Activated CD4-positive, alpha-beta memory T cell treated with anti-CD3 and anti-CD28 coated beads for 36 hours (primary cell): Measurements from ENCODE around the gene CAPS. TPM values are rescaled to one million over a fixed set of nuclear protein-coding genes. Genes with fewer than 3 reads are reported as not detected.
A peak's percentile ranks its signal among the peaks of the same experiment; 100 is the strongest.
"Not testable (repeated sequence)": the region's sequence is repeated elsewhere in the genome, so short reads cannot be mapped to it uniquely, and the experiment has no call there.

Source experiments
- CTCF ChIA-PET: fragments of 350-600 bp; sonication (Branson Sonifier 250); formaldehyde crosslinking; loops from one replicate; lab custom pipeline; 2021; ENCODE audit warnings: antibody characterized with exemption, inconsistent platforms; lab: Charles Lee
- POLR2A ChIA-PET: fragments of 350-600 bp; sonication (Branson Sonifier 250); formaldehyde crosslinking; loops from one replicate; lab custom pipeline; 2021; ENCODE audit warnings: antibody characterized with exemption; lab: Charles Lee
- DNase-seq: peaks from one replicate; pipeline ENCODE4 v3.0.0-alpha.2; 2020
- H3K27ac Mint-ChIP-seq: one replicate; pipeline ENCODE4 v1.8.0; 2021; ENCODE audit warnings: mixed read lengths
- H3K27me3 Mint-ChIP-seq: one replicate; pipeline ENCODE4 v1.8.0; 2021; ENCODE audit warnings: mixed read lengths
- H3K36me3 Mint-ChIP-seq: one replicate; pipeline ENCODE4 v1.8.0; 2021; ENCODE audit warnings: mixed read lengths
- H3K4me1 Mint-ChIP-seq: one replicate; pipeline ENCODE4 v1.8.0; 2021; ENCODE audit warnings: low read depth, mixed read lengths
- H3K4me3 Mint-ChIP-seq: one replicate; pipeline ENCODE4 v1.8.0; 2021; ENCODE audit warnings: mild to moderate bottlenecking, mixed read lengths
- H3K9me3 Mint-ChIP-seq: one replicate; pipeline ENCODE4 v1.8.0; 2021; ENCODE audit warnings: mixed read lengths
- intact Hi-C: fragments of 100-400 bp; cut with micrococcal nuclease; formaldehyde crosslinking; loops from one replicate; pipeline ENCODE4 v1.15.1; 2023
- total RNA-seq, 2 experiments: library from RNA; stranded (reverse); gene quantifications; one replicate each; pipeline ENCODE4 v1.2.3, GENCODE V29; 2021

The CAPS gene
- total RNA-seq, 2 experiments from 2014 or later = 3.7 to 3.9 TPM

GRCh38 chr19:5954293-5954692 lies 40.2 kb downstream of the CAPS start:
- peak overlapping the region; percentile 64 for H3K4me3 Mint-ChIP-seq
- H3K36me3 Mint-ChIP-seq = peaks cover 16% of the 10 kb centered on the region
- intact Hi-C loops = loop anchor here (5.0 to 10.0 kb wide), 2 partner anchors 127 to 269 kb away; partner anchors contain the start of genes HSD11B1L and MICOS13
- H3K4me1 Mint-ChIP-seq = peaks cover 91% of the 10 kb centered on the region
- peak overlapping the region; percentile 95 for H3K27ac Mint-ChIP-seq
- ChIA-PET CTCF (interaction anchor here (1.1 to 5.2 kb wide), 2 partner anchors 13 to 30 kb away, joined by 3 to 37 read pairs; no protein-coding TSS in a partner anchor), POLR2A (interaction anchor here (1.1 to 2.0 kb wide), 2 partner anchors 24 to 51 kb away, joined by 4 to 5 read pairs; partner anchors contain the start of genes NDUFA11 and RANBP3)
- no peaks in the 10 kb centered on the region for H3K27me3 Mint-ChIP-seq
- no peaks in the 10 kb centered on the region for H3K9me3 Mint-ChIP-seq
- DNase-seq = no peak

DNA sequence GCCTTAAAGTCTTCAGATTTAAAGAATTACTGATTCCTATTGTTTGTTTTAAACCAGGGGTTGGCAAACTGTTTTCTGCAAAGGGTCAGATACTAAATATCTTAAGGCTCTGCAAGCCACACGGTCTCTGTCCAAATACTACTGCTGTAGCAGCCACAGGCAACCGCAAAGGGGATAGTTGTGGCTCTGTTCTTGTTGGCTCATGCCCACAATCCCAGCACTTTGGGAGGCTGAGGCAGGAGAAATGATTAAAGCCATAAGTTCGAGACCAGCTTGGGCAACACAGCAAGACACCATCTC lies 41.5 kb downstream of the CAPS start:
- Mint-ChIP-seq H3K36me3 (peaks cover 16% of the 10 kb centered on the region), H3K27me3 (no peaks in the 10 kb centered on the region), H3K4me3 (no peak overlapping the region), H3K27ac (peak overlapping the region; percentile 36), H3K9me3 (no peaks in the 10 kb centered on the region), H3K4me1 (peaks cover 91% of the 10 kb centered on the region)
- POLR2A ChIA-PET = no interaction called here
- no peak for DNase-seq
- CTCF ChIA-PET = interaction anchor here (1.9 to 5.2 kb wide), 2 partner anchors 12 to 14 kb away, joined by 7 to 37 read pairs; no protein-coding TSS in a partner anchor
- intact Hi-C loops = loop anchor here (10.0 kb wide), 1 partner anchor 271 kb away; the partner anchor contains the start of genes HSD11B1L and MICOS13

- Mint-ChIP-seq H3K9me3 (no peaks in the 10 kb centered on the region), H3K4me1 (peaks cover 91% of the 10 kb centered on the region), H3K27me3 (no peaks in the 10 kb centered on the region), H3K4me3 (no peak overlapping the region), H3K27ac (peak overlapping the region; percentile 46), H3K36me3 (peaks cover 10% of the 10 kb centered on the region)
- DNase-seq = no peak
- ChIA-PET CTCF (interaction anchor here (1.9 to 5.2 kb wide), 2 partner anchors 11 to 14 kb away, joined by 7 to 37 read pairs; no protein-coding TSS in a partner anchor), POLR2A (no interaction called here)
- intact Hi-C loops = loop anchor here (10.0 kb wide), 1 partner anchor 272 kb away; the partner anchor contains the start of genes HSD11B1L and MICOS13
These were observed 42.3 kb downstream of the CAPS start for GRCh38 chr19:5956323-5956722.

DNA sequence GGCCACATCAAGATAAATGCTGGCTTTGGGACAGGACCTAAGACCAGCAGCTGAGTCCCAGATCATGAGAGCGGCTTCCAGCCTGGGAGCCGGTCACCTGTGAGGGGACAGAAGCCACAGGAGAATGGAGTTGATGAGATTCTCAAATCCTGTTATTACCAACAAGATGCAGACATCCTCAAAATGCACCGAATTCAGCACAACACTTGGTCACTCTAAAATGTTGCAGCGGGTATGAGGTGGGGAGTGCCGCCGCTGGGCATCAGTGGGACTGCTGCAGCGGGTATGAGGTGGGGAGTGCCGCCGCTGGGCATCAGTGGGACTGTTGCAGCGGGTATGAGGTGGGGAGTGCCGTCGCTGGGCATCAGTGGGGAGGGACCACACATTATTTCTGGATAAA lies 42.7 kb downstream of the CAPS start:
- H3K36me3 Mint-ChIP-seq = peaks cover 7% of the 10 kb centered on the region
- no peaks in the 10 kb centered on the region for H3K27me3 Mint-ChIP-seq
- intact Hi-C loops = loop anchor here (10.0 kb wide), 1 partner anchor 272 kb away; the partner anchor contains the start of genes HSD11B1L and MICOS13
- no peak for DNase-seq
- H3K9me3 Mint-ChIP-seq = no peaks in the 10 kb centered on the region
- POLR2A ChIA-PET = no interaction called here
- peak overlapping the region; percentile 46 for H3K27ac Mint-ChIP-seq
- peaks cover 91% of the 10 kb centered on the region for H3K4me1 Mint-ChIP-seq
- CTCF ChIA-PET = interaction anchor here (1.9 to 5.2 kb wide), 2 partner anchors 11 to 13 kb away, joined by 7 to 37 read pairs; no protein-coding TSS in a partner anchor
- no peak overlapping the region for H3K4me3 Mint-ChIP-seq

- H3K4me1 Mint-ChIP-seq = peaks cover 91% of the 10 kb centered on the region
These were observed 43.1 kb downstream of the CAPS start for GRCh38 chr19:5957170-5957569.

DNA sequence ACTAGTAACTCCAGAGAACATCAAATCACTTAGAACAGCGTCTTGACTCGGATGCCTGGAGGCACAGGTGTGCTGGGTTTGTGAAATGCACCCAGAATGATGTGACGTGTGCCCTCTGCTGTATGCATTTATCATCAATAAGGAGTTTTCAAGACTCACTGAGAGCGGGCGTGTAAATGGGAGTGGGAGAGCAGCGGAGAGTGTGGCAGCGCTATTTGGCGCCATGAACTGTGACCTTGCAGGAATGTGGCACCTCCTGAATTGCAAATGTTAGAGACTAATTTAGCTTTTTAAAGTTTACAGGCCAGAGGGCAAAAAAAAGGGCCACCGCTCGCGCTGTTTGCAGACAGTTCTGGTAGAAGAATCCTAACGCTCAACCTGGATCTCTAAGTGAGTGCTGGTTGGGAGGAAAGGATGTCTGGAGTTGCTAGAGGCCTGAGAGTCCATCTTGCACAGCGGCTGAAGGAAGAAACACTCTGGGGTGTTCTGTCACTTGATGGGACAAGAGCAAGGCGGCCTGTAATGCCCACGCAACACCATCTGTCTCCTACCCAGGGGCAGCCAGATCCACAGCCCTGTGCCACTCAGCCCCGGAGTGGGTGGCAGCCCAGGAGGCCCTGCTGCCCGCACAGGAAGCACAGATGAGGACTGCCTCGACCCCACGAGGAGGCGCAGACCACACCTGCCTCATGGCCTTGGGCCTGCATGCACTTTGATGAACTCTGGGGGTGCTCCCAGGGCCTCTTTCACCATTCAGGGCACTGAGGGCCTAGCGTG lies 44.2 kb downstream of the CAPS start:
- intact Hi-C loops = loop anchor here (10.0 kb wide), 1 partner anchor 273 kb away; the partner anchor contains the start of genes HSD11B1L and MICOS13
- Mint-ChIP-seq H3K27ac (peak overlapping the region; percentile 19), H3K36me3 (peaks cover 7% of the 10 kb centered on the region), H3K4me3 (no peak overlapping the region), H3K27me3 (no peaks in the 10 kb centered on the region), H3K9me3 (no peaks in the 10 kb centered on the region), H3K4me1 (peaks cover 91% of the 10 kb centered on the region)
- no peak for DNase-seq
- POLR2A ChIA-PET = no interaction called here
- CTCF ChIA-PET = interaction anchor here (0.9 to 5.2 kb wide), 2 partner anchors 9 to 268 kb away, joined by 4 to 37 read pairs; partner anchors contain the start of gene RPL36

More at GRCh38 chr19:5957170-5957569, 43.1 kb downstream of the CAPS start:
- H3K27ac Mint-ChIP-seq = peak overlapping the region; percentile 57
- intact Hi-C loops = loop anchor here (10.0 kb wide), 1 partner anchor 272 kb away; the partner anchor contains the start of genes HSD11B1L and MICOS13
- H3K4me3 Mint-ChIP-seq = no peak overlapping the region
- DNase-seq = no peak
- ChIA-PET CTCF (interaction anchor here (0.9 to 5.2 kb wide), 3 partner anchors 10 to 267 kb away, joined by 4 to 37 read pairs (median 7); partner anchors contain the start of gene RPL36), POLR2A (no interaction called here)
- no peaks in the 10 kb centered on the region for H3K27me3 Mint-ChIP-seq
- no peaks in the 10 kb centered on the region for H3K9me3 Mint-ChIP-seq
- peaks cover 7% of the 10 kb centered on the region for H3K36me3 Mint-ChIP-seq

GRCh38 chr19:5958851-5959122 lies 44.7 kb downstream of the CAPS start:
- no peak for DNase-seq
- CTCF ChIA-PET = interaction anchor here (5.2 kb wide), 1 partner anchor 9 kb away, joined by 37 read pairs; no protein-coding TSS in a partner anchor
- intact Hi-C loops = loop anchor here (10.0 kb wide), 1 partner anchor 274 kb away; the partner anchor contains the start of genes HSD11B1L and MICOS13
- H3K4me3 Mint-ChIP-seq = no peak overlapping the region
- peaks cover 91% of the 10 kb centered on the region for H3K4me1 Mint-ChIP-seq
- POLR2A ChIA-PET = no interaction called here
- H3K9me3 Mint-ChIP-seq = no peaks in the 10 kb centered on the region
- H3K36me3 Mint-ChIP-seq = peaks cover 7% of the 10 kb centered on the region
- peak overlapping the region; percentile 98 for H3K27ac Mint-ChIP-seq
- H3K27me3 Mint-ChIP-seq = no peaks in the 10 kb centered on the region

GRCh38 chr19:5959260-5960004 lies 45.4 kb downstream of the CAPS start:
- Mint-ChIP-seq H3K4me3 (no peak overlapping the region), H3K27ac (peak overlapping the region; percentile 98)
- CTCF ChIA-PET = interaction anchor here (0.8 to 1.5 kb wide), 2 partner anchors 9 to 270 kb away, joined by 3 to 9 read pairs; no protein-coding TSS in a partner anchor

GRCh38 chr19:5960005-5961001 lies 46.2 kb downstream of the CAPS start:
- peak overlapping the region; percentile 98 for H3K27ac Mint-ChIP-seq
- no peaks in the 10 kb centered on the region for H3K9me3 Mint-ChIP-seq
- CTCF ChIA-PET = interaction anchor here (0.8 to 1.5 kb wide), 3 partner anchors 8 to 271 kb away, joined by 3 to 9 read pairs (median 6); no protein-coding TSS in a partner anchor
- DNase-seq = no peak
- peaks cover 92% of the 10 kb centered on the region for H3K4me1 Mint-ChIP-seq
- H3K27me3 Mint-ChIP-seq = no peaks in the 10 kb centered on the region
- H3K4me3 Mint-ChIP-seq = no peak overlapping the region
- intact Hi-C loops = no loop called here
- POLR2A ChIA-PET = interaction anchor here (1.0 kb wide), 1 partner anchor 132 kb away, joined by 3 read pairs; no protein-coding TSS in a partner anchor
- peaks cover 3% of the 10 kb centered on the region for H3K36me3 Mint-ChIP-seq

More at GRCh38 chr19:5959260-5960004, 45.4 kb downstream of the CAPS start:
- Mint-ChIP-seq H3K9me3 (no peaks in the 10 kb centered on the region), H3K4me1 (peaks cover 91% of the 10 kb centered on the region), H3K27me3 (no peaks in the 10 kb centered on the region), H3K36me3 (peaks cover 1% of the 10 kb centered on the region)
- POLR2A ChIA-PET = interaction anchor here (1.0 kb wide), 1 partner anchor 131 kb away, joined by 3 read pairs; no protein-coding TSS in a partner anchor
- intact Hi-C loops = loop anchor here (10.0 kb wide), 1 partner anchor 275 kb away; the partner anchor contains the start of genes HSD11B1L and MICOS13
- DNase-seq = no peak

- Mint-ChIP-seq H3K4me3 (peak overlapping the region; percentile 43), H3K27ac (peak overlapping the region; percentile 98), H3K4me1 (peaks cover 93% of the 10 kb centered on the region)
- H3K27me3 Mint-ChIP-seq, H3K9me3 Mint-ChIP-seq, intact Hi-C loops, H3K36me3 Mint-ChIP-seq, DNase-seq: not testable (repeated sequence)
- POLR2A ChIA-PET = interaction anchor here (1.4 to 1.6 kb wide), 3 partner anchors 9 to 57 kb away, joined by 3 to 6 read pairs (median 3); no protein-coding TSS in a partner anchor
- CTCF ChIA-PET = interaction anchor here (1.0 to 2.0 kb wide), 5 partner anchors 10 to 257 kb away, joined by 3 to 8 read pairs (median 6); partner anchors contain the start of gene NRTN
These were observed 47.6 kb downstream of the CAPS start for GRCh38 chr19:5961641-5961968.
